ENCODE results near the gene CD6.

Gene CD6, protein sequence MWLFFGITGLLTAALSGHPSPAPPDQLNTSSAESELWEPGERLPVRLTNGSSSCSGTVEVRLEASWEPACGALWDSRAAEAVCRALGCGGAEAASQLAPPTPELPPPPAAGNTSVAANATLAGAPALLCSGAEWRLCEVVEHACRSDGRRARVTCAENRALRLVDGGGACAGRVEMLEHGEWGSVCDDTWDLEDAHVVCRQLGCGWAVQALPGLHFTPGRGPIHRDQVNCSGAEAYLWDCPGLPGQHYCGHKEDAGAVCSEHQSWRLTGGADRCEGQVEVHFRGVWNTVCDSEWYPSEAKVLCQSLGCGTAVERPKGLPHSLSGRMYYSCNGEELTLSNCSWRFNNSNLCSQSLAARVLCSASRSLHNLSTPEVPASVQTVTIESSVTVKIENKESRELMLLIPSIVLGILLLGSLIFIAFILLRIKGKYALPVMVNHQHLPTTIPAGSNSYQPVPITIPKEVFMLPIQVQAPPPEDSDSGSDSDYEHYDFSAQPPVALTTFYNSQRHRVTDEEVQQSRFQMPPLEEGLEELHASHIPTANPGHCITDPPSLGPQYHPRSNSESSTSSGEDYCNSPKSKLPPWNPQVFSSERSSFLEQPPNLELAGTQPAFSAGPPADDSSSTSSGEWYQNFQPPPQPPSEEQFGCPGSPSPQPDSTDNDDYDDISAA
- total RNA-seq, result 328 to 330 reads per million in 2 donors

DNA sequence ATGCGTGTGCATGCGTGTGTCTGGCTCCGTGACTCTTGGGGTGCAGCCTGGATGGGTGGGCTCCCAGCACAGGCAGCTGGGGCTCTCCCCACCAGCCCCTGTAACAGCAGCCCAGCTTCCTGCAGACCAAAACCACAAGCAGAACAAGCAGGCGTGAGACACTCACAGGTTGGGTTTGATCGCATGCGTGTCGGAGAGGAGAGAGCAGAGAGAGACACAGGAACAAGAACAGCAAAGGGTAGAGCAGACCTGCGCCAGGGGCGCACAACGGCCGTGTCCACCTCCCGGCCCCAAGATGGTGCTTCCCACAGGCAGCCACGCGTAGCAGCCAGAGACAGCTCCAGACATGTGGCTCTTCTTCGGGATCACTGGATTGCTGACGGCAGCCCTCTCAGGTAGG, at the start of gene CD6:
Gene CD6 (plus strand): TSS at position 161 of the 400 bp plus-strand sequence. CDS start 186 bp downstream, at position 347.
- no peak for DNase-seq

DNA sequence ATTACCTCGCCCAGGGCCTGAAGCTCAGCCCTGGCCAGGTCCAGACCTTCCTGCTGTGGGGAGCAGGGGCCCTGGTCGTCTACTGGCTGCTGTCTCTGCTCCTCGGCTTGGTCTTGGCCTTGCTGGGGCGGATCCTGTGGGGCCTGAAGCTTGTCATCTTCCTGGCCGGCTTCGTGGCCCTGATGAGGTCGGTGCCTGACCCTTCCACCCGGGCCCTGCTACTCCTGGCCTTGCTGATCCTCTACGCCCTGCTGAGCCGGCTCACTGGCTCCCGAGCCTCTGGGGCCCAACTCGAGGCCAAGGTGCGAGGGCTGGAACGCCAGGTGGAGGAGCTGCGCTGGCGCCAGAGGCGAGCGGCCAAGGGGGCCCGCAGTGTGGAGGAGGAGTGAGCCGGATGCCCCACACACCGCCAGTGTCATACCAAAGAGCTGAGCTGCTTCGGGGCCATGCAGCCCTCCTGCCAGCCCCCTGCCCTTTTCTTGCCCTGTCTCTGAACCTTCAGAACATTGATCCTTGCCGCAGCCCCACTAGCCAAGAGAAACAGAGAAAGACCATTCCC, 49.6 kb upstream of the CD6 start:
- DNase-seq, result no peak

DNA sequence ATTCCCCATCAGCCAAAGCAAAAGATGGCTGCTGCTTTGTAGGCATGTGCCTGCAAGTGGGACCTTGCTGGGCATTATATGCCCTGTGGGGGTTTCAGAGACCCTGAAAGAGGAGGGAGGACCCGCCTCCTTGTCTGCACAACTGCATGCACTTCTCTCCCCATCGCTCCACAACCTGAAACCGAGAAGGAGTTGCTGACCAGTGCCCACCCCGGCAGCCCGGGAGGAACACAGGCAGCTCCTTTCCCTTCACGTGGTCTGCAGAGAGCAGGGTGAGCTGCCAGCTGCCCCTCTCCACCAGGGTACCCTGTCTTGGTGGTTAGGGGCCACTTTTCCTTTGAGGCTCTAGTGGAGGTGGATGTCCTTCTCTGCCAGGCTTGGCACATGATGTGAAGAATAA, 48.6 kb upstream of the CD6 start:
- no peak for DNase-seq

DNA sequence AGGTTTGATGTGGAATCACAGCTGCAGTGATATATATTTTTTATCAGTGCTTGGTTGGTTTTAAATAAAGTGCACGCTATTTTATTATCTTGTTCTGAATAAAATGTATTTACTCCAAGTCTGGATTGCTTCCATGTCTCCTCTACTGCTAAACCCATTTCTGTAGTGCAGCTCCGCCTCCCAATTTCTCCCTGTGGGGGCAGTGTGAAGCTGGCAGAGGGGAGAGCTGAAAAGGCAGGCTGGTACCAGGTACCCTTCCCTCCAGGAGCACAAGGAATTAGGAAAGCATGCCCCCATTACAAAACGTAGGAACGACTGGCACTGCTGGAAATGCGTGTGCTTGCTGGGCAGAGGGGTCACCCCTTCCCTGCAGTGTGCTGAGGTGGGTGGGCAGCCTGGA, 48.2 kb upstream of the CD6 start:
- DNase-seq, result no peak

DNA sequence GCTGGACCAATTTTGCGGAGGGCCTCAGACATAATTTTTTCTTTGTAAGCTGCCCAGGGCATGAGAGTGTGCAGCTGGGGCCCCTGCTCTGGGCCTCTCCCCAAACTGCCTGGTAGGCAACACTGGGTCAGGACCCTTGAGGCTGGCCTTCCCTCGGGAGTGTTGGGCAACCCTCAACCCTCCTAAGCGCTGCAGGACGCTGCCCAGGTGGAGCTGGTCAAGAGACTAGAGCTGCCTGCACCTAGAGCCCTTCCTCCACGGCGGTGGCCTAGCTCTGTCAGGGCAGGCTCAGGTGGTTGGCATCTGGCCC, 47.7 kb upstream of the CD6 start:
- DNase-seq, result no peak

DNA sequence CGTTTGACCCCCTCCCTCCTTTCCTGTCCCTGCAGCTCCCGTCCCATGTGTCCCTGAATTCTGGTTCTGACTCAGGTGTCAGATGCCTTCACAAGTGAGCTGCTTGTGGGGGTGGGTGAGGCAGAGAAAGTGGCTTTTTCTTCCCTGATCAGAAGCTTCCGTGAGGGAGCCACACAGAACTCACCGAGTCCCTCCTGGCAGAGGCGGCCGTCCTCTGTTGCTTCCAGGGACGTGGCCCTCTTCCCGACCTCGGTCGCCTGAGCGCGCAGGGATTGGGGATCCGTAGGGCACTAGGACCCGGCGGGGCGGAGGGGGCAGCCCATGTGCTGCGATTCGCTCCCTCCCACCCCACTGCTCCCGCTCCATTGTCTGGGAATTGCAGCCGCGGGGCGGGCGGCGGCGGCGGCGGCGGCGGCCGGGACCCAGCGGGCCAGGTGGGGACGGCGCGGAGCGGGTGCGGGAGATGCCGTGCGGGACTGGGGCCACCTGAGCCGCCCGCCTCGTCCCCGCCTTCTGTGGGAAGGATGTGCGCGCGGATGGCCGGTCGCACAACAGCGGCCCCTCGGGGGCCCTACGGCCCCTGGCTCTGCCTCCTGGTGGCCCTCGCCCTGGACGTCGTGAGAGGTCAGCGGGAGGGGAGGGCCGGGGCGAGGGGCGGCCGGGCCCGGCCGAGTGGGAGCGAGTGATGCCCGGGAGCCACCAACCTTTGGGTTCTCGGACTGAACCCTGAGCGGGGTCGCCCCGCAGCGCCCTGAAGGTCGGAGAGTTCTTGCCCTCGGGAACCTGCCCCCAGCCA, 47.2 kb upstream of the CD6 start, which contains the start of gene TMEM132A:
Gene TMEM132A (plus strand): TSS at position 351 of the 796 bp plus-strand sequence. CDS start 174 bp downstream, at position 525.
- DNase-seq, result no peak

DNA sequence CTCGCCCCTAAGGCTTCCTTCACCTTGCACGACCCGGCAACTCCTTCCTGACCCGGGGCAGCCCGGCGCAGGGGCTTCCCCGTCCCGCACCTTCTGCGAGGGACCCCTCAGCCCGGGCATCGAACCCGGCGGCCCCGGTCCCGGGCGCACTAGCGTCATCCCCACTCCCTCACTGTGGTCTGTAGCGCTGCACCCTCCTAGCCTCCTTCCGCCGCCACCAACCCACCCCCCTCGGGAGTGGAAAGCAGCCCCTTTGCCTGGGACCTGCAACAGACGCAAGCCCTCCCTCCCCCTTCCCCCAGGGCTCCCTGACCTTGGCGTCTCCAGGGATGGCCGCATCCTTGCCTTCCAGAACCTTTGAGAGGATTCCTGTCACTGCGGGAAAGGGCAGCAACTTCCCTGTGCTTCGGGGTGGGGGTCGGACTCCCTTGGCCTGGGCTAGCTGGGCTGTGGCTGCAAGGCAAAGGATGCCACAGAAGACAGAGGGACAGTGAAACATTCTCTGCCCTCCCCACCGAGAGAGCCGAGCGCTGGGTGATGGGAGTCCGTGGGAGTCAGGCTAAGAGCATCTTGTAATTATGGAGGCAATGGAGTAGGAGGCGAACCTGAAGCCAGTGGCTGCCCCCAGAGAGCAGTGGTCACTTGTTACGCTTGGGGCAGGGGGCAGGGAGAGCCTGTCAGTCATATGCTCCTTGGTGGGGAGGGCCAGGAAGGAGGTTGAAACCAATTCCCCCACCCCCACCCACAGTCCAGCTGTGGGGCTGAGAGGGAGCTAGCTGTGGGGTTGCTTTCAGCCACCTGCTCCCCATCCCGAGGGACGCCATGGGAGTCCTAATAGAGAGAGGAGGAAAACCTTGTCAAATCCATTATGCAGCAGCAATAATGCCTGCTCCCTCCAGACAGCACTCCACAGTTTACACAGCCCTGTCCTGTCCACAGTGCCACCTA, 46.3 kb upstream of the CD6 start:
- no peak for DNase-seq

DNA sequence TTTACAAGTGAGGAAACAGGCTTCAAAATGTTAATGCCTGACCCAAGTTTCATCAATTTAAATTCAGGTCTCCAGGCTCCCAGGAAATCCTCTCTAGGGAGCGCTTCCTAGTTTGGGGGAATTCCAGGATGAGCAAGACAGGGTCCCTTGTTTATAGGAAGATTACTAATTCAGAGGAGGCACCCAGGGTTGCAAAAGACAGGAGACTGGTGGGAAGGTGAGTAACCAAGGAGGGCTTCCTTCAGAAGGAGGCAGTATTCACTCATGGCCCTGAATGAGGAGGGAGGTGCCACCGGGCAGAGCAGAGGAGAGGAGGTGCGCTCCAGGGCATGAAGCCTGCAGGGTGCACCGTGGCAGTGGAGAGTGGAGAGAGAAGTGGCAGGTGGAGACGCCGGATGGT, 45.6 kb upstream of the CD6 start:
- DNase-seq, result no peak

DNA sequence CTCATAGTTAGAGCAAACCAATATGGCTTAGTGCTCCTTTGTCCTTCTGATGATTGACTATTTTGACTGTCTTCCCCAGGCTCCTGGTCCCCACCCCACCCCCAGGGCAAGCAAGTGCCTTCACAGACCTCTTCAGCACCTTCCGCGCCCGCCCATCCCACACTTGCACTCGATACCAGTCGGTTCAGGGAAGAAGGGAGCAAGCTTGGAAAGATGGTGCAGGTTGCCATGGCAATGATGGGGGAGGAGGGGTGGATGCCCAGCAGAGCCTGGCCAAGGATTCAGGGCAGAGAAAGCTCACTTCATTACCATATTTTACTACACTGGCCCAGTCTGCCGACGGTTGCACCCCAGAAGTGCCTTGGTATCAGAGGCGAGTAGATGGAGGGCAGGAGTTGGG, 45.0 kb upstream of the CD6 start:
- no peak for DNase-seq

DNA sequence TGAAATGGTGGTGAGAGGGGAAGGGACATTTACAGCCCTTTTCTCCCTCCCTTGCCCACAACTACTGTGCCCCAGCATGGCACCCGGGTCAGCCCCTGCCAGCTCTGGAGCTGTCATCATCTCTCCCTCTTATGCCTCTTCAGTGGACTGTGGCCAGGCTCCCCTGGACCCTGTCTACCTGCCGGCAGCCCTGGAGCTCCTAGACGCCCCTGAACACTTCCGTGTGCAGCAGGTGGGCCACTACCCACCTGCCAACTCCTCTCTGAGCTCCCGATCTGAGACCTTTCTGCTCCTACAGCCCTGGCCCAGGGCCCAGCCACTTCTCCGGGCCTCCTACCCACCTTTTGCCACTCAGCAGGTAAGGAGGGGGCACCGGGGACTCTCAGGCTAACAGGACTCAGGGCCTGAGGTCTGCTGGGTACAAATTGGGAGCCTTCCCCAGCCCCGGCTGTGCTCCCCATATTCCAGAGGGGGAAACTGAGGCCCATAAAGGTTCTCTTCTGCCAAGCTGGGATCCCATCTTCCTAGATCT, 44.4 kb upstream of the CD6 start:
- no peak for DNase-seq

DNA sequence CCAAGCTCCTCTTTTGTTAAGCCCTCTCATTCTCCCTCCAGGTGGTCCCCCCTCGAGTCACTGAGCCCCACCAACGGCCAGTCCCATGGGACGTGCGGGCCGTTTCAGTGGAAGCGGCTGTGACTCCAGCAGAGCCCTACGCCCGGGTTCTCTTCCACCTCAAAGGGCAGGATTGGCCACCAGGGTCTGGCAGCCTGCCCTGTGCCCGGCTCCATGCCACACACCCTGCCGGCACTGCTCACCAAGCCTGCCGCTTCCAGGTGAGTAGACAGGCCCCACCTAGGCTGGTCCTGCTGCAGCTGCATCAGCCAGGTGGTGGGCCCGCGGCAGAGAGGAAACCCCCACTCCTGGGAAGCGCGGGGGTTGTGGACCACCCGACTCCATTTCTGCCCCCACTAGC, 43.9 kb upstream of the CD6 start:
- DNase-seq, result no peak

DNA sequence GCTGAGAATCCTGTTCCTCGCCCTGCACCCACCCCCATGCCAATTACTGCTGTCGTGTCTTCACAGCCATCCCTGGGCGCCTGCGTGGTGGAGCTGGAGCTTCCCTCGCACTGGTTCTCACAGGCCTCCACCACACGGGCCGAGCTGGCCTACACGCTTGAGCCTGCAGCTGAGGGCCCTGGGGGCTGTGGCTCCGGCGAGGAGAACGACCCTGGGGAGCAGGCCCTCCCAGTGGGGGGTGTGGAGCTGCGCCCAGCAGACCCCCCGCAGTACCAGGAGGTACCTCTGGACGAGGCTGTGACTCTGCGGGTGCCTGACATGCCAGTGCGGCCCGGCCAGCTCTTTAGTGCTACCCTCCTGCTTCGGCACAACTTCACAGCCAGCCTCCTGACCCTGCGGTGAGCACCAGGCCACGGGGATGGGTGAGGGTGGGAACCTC, 42.9 kb upstream of the CD6 start:
- DNase-seq, result no peak

DNA sequence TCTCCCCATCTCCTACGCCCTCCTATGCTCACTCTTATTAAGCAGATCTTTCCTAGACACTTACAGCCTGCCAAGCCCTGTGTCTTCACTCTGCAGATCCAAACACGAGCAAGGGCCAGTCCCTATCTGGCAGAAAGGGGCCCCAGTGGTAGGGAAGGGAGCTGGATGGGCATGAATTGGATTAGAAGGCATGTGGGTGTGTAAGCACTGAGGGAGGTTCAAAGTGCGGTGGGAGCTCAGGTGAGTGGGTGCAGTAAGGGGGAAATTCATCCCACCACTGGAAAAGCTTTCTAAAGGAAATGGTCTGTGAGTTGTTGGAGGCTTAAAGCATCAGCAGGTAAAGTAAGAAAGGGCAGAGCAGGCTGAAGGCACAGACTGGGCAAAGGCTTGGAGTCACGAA, 41.7 kb upstream of the CD6 start:
- DNase-seq, result no peak

DNA sequence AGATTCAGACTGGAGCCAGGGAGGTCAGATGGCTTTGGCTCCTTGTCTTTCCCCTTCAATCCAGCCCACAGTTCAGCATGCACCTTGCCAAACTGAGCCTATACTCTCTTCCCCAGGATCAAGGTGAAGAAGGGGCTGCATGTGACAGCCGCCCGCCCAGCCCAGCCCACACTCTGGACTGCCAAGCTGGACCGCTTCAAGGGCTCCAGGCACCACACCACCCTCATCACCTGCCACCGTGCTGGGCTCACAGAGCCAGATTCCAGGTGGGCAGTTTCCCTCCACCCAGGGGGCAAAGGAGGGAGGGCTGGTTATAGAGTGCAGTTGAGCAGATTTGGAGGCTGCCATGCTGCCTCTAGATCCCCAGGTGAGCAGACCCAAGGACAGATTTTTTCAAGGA, 41.1 kb upstream of the CD6 start:
- DNase-seq, result no peak

DNA sequence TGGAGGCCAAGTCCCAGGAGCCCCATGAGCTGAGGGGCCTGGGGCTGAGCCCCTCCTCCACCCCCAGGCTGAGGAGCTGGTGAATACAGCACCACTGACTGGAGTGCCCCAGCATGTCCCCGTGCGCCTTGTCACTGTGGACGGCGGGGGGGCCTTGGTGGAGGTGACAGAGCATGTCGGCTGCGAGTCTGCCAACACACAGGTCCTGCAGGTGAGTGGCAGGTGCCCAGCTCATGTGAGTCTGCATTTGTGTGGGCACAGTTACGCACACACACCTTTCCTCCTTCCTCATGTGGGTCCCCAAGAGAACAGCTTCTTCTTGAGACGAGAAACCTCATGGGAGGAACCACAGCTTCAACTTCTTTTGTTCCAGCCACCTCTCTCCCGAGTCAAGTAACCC, 39.6 kb upstream of the CD6 start:
- DNase-seq, result no peak

DNA sequence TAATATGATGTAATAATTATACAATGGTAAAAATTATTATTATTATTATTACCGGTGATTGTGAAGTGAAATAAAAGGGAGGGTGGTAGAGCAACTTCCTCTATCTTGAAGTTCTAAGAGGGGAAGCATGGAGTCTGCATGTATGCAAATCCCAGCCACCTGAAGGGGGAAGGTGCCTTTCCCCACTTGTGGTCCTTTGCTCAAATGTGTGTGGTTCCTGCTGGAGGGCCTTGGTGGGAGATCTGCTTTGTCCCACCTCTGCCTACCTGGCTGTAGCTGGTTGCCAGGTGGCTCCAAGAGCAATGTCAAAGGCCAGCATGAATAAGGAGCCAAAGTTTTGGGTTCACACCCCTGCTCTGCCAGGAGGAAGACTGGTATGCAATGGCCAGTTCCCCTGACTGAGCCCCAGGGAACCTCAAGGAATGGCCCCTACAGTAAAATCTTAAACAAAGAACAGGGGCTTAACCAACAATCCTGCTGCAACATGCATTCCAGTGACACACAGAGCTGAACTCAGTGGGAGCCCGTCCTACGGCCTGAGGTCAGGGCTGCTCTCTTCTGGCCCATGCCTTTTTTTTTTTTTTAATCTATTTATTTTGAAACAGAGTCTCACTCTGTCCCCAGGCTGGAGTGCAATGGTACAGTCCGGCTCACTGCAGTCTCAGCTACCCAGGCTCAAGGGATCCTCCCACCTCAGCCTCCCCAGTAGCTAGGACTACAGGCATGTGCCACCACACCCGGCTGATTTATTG, 38.7 kb upstream of the CD6 start:
- DNase-seq, result no peak

DNA sequence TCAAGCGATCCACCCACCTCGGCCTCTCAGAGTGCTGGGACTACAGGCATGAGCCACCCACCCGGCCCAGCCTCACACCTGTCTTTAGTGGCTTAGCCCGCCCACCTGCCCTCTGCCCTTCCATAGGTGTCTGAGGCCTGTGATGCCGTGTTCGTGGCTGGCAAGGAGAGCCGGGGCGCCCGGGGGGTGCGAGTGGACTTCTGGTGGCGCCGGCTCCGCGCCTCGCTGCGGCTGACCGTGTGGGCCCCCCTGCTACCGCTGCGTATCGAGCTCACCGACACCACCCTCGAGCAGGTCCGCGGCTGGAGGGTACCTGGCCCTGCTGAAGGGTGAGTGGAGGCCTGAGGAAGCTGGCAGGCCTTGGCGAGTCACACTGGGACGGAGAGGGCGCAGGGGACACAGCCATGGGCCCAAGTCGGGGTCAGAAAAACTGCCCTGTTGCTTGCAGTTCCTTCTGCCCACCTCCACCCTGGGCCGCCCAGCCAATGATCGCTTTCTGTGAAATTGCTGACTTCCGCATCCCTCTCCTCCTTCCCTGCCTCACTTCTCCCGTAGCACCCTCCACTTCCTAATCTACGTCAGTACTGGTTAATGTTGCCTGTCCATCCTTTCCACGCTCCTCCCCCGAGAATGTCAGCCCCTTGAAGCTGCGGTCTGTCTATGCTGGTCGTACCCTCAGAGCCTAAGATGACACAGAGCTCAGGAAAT, 37.9 kb upstream of the CD6 start:
- DNase-seq, result no peak

DNA sequence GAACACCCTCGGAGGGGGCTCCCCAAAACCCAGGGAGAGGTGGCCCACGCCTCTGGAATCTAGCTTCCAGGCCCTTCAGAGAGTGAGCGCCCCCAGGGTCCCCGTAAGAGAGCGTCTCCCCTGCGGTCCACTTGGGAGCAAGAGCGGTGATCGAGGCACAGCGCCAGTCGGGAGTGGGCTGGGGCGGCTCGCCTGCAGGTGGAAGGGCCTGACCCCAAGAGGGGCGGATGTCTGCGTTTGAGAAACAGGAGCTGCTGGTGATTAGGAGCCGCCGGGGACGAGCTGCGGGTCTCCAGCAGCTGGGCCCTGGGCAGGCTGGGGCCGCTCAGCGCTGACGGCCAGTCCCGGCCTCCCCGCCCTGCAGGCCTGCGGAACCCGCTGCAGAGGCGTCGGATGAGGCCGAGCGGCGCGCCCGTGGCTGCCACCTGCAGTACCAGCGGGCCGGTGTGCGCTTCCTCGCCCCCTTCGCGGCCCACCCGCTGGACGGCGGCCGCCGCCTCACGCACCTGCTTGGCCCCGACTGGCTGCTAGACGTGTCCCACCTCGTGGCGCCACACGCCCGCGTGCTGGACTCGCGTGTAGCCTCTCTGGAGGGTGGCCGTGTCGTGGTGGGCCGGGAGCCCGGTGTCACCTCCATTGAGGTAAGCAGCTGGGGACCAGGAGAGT, 37.2 kb upstream of the CD6 start:
- no peak for DNase-seq

DNA sequence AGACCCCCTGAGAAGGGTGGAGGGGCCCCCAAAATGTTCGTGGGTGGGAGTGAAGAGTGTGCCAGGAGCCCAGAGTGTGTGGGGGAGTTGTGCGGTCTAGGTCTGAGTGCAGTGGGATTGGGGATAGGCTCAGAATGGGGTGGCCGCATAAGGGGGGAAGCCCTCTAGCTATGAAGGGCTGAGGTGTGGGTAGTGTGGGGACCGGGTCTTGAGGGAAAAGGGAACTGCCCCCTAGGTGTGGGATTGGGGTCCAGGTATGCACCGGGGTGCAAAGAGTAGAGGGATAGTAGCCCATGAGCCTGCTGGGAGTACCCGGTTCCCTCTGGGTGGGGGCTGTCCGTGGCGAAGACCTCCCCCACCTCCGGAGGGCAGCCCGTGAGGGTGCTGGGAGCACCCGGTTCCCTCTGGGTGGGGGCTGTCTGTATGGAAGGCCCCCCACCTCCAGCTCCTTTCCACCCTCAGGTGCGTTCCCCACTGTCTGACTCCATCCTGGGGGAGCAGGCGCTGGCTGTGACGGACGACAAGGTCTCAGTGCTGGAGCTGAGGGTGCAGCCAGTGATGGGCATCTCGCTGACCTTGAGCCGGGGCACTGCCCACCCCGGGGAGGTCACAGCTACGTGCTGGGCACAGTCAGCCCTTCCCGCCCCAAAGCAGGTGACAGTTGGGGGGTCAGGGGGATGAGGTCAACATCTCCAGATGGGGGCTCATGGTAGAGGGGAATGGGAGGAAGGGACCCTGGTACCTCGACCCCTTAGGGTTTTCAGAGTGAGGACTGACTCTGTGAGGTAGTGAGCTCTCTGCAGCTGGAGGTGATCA, 36.5 kb upstream of the CD6 start:
- DNase-seq, result no peak

Measured in activated gamma-delta T cell (primary cell).